GM19099 (cell line): Measurements from ENCODE around the gene CSK.

Experiments used
- POLR2A ChIP-seq: IDR thresholded peaks from 3 replicates; pipeline ENCODE4 v1.6.1; 2011; ENCODE audit warnings: low read depth; ENCODE audit not compliant: insufficient read length; ENCODE audit errors: extremely low read depth

Gene CSK

DNA sequence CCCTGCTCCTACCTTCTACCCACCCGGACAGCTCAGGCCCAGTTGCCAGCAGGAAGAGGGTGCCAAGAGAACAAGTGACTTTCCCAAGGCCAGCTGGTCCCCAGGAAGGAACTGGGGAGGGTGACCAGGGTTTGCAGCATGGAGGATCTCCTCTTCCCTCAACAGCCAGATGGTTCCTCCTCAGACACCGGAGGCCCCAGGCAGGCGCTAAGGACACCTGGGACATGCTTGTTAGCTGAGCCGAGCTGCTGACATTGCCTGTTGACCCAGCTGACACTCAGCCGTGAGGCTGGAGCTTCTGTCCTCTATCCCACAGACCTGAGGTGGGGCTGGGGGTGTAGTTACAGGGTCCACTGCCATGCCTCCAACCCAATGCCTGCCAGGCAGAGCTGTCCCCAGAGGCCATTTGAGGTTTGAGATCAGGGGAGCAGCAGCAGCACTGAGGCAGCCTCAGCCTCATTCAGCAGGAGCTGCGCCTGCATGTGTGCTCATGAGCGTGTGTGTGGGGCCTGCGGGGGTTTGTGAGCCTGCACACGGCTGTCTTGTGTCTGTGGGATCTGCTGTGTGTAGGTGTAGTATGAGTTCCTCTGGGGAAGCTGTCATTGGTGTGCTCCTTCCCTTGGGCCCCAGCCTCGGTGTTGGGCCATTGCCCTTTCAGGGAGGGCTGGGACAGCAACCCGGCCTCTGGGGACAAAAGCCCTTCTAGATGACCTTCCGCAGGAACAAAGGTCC is 51.7 kb downstream of the CSK start:
- no peak for TF ChIP-seq POLR2A

DNA sequence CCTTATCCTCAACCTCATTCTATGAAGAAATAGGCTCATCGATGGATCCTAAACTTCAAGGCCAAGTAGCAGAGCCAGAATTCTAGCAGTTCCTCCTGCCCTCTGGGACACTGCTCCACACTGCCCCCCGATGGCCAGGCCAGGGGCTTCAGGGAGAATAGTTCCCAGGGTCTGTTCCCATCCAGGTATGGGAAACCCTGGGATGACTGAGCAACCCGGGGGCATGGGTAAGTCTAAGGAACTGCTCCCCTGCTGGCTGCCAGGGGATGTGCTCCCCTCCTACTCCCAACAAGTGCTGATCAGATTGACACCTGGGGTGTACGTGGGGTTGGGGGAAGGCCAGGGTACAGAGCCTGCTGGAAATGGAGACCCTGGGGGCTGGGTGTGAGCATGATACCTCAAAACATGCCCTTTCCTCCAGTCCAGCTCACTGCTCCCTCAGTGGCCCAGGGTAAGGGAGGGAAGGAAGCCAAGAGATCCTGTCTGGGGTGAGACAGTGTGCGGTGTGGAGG is 53.5 kb downstream of the CSK start:
- no peak for TF ChIP-seq POLR2A

DNA sequence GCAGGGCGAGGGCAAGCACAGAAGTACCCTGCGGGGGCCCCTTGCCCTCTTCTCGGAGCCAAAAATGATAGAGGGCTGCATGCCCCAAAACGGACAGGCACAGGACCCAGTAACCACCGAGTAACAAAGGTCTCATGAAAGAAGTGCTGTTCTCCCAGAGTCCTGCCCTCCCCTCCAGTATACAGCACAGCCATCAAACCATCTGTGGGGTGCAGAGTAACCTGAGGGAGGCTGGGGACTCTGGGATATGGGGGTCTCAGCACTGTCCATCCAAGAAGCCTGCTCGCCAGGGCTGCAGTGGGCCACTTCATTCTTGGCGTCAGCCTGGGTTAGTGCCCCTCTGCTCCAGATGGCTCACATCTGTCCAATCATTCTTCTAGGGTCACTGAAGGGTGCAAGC is 55.0 kb downstream of the CSK start:
- no peak for TF ChIP-seq POLR2A

DNA sequence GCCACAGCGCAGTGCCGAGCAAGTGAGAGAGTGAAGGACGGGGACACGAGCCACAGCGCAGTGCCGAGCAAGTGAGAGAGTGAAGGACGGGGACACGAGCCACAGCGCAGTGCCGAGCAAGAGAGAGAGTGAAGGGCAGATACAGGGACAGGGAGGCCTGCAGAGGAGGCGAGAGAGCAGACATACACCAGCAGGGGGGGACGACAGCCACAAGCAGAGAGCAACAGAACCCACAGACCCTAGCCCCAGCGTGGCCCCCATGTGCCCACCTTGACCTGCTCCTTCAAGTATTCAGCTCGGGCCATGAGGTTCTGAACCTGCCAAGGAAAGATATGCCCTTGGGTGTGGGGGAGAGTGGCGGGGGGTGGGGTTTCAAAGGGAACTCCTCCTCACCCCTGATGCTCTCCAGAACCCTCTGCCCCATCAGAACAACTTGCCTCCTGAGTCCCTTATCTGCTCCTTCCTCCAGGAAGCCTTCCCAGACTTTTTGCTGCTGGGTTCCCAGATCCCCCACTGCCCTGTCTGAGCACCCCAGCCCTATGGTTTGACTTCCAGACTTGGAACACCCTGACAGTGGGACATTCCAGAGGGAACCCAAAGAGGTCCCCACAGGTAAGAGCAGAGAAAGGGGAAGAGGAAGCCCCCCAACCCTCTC is 55.7 kb downstream of the CSK start:
- no peak for TF ChIP-seq POLR2A

DNA sequence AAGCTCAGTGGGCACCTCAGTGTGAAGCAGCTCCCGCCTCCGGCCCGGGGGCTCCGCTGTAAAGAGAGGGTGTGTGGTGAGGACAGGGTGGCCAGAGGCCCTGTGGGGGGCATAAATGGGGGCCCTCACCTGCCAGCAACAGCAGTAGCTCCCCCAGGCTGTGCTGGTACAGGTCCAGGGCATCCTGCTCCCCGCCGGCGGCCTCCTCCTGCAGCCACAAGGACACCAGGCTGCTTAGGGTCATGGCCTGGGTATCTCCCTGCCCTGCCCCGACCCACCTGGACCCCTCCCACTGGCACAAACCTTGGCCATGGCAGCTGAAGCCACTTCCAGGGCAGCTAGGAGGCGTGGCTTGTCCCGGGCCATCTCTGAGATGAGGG is 56.2 kb downstream of the CSK start:
- no peak for TF ChIP-seq POLR2A

DNA sequence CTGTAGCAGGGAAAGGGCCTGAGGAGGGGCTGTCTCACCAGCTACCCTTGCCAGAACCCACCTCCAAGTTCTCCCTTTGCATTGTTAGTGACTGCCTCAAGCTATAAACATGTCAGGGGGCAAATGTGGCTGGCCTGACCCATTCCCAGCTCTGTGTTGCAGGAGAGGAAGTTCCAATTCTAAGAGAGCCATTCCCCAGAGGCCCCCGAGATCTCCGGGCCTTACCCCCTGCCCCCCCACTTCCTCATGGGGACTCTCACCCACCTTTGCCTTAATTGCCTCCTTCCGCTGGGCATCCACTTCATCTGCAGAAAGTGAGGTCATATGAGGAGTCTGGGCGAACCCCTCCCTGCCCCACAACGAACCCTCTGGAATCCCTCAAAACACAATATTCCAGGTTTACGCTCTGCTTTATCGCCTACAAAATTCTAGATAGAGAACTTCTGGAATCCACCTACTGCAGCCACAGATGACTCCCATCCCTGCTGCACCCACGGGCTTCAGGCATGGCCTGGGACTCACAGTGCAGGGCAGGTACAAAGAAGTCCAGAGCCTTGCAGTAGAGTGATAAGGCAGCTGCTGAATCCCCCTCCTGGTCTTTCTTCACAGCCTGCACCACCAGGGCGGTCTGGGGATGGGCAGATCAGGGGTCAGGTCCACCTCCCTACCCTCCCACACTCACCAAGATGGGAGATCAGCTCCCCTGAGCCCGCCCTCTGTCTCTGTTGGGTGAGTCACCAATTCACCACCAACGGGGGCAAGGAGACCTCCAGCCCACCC is 57.1 kb downstream of the CSK start:
- TF ChIP-seq POLR2A = no peak

DNA sequence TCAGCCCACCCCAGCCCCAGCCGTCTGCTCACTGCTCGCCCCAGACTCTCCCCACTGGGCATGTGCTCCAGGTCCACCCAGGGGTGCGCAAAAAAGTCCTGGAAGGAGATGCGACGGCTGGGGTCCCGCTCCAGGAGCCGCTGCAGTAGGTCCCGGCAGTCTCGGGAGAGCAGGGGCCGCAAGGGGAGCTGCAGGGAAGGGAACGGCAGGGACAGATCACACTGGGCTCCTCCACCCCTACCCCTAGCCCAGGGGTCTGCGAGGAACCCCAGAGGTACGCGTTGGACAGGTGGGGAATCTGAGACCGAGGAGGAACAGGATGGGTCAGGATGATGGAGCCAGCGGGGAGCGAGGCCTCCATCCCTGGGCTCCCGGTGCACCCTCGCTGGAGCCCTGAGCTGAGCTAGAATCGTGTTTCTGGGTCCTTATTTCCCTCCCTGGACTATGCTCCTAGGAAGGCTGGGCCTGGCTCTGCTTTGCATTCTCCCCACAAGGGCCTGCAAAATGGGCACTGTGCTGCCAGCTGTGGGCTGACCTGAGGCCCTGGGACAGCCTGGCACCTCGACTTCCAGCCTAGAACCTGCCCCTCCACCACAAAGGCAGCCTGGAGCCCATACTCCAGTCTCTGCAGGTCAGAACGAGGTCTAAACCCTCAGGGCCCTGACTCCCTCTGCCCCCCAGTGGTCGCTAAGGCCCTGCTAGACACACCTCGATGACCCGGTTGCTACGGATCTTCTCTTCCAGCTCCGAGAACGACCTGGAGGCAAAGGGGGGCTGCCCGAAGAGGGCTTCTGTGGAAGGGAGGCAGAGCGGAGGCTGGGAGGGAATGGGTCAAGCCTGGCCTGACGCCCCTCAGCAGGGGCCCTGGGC is 57.9 kb downstream of the CSK start:
- no peak for TF ChIP-seq POLR2A

DNA sequence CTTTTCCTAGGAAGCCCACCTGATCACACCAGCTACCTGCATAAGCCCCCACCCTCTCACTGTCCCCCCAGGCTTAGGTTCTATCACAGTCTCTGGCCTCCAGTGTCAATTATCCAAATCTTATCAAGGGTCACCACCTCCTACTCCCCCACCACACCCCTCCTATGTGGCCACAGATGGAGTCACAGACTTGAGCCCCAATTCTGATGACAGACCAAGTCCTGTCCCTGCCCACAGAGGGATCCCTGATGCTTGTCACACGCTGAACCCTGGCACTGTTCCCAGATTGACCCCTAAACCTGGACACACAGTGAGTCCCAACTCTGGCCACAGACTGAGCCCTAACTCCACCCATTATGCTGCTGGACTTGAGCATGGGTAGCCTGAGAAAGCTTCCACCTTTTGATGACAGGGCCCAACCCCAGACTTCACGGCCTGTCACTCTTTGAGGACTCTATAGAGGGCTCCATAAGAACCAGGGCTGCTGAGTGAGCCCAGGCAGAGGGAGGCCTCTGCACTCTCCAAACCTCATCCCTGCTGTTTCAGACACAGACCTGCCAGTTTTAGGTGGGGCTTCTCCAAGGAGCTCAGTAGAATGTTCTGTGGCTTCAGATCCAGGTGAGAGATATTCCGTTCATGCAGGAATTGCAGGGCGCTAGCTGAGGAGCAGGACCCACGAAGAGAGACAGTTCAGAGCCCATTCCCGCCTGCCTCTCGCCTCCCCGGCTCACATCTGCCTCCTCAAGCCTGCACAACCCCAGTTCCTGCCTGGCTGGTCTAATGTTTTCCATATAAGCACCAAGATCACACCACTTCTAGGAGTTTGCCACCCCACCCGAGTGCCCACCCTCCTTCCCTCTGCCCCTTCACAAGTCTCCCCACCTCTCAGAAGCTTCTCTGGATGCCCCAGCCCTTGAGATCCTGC is 59.2 kb downstream of the CSK start:
- no peak for TF ChIP-seq POLR2A

DNA sequence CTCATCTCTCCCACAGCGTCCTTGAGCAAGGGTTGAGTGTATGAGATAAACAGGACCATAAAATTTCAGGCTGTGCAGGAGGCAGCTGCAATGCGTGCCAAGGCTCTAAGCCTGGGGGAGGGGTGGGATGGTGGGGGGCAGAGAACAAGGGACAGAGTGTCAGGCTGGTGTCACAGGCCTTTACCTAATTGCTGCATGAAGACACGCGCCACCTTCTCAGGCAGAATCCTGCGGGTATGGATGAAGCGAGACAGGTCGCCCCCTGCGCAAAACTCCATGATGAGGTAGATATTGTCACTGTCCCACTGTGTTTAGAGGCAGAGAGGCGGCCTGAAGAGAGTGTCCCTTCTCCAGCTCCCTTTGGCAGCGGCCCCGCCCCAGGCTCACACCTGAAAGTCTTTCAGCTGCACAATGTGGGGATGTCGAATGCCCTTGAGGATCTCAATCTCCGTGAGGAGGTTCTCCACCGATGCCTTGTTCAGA is 60.1 kb downstream of the CSK start:
- no peak for TF ChIP-seq POLR2A

DNA sequence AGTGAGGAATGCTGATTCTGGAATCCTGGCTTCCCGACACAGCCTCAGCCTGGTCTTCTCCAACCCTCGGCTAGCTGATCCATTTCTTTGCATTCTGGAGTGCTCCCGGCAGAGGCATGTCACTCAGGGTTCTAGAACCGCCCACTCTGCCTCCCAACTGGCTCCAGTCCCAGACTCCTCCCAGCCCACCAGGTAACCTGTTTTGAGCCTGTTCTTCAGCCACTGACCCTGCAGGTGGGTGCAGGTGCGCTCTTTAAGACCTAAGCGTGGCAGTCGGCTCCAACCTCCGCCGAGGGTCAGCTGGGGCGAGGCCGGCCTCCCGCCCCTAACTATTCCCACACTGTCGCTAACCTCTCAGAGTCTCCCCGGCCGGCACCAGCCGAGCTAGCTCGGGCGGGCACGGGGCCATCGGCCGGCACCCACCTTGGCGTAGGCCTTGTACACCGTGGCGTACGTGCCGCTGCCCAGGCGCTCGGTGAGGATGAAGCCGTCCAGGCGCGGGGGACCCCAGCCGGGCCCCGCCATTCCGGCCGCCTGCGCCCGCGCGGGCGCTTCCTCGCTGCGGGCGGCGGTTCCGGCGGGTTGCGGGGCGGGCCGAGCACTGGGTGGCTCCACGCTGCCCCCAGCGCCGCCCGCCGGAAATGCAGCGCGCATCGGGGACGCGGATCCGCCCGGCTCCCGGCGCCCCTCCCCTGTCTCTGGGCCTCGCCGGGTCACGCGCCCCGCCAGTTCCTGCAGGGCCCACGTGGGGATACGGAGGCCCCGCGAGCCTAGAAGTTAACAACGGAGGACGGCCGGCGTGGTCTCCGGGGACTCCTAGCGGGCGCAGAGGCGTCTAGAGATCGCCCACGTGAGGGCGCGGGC is 60.9 kb downstream of the CSK start, which contains the start of gene ULK3:
TSS of gene ULK3 (minus strand) at position 576 of the 864 bp plus-strand sequence. CDS start at position 525, 51 bp downstream.
- TF ChIP-seq POLR2A = peak; percentile 68

DNA sequence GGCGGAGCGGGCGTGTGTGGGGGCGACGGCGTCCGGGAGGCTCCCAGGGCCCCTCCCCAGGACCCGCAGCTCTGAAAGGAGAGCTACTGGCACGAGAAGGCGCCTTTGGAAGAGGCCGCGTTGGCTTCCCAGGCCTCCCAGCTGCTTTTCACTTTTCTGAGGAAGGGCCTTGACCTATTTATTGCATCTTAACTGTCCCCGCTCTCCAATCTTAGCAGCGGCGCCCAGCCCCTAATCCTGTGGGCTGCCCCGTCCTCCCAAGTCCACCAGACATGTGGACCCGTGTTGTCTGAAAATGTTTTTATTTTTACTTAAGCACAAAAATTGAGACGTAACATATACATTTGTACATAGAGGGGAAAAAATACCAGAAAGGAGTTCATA is 61.6 kb downstream of the CSK start:
- no peak for TF ChIP-seq POLR2A

DNA sequence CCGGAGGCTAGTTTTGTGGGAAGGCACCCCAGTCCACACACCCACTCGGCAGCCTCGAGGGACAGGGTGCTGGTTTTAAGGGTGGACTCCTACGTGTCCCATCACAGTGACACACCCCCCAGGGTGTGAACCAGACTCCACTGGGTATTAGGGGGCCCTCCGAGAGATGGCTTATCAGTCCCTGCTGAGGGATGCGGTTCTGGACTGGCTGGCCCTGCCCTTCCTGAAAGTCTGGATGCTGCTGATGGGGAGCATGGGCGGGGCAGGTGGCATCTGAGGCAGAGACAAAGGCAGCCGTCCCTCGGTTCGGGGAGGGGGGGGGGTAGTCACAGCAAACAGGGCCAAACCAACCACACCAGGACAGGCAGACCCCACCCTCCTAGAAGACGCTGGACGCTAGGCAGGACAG is 62.0 kb downstream of the CSK start:
- no peak for TF ChIP-seq POLR2A
